ENCODE results near the gene HIPK1.

Gene HIPK1

DNA sequence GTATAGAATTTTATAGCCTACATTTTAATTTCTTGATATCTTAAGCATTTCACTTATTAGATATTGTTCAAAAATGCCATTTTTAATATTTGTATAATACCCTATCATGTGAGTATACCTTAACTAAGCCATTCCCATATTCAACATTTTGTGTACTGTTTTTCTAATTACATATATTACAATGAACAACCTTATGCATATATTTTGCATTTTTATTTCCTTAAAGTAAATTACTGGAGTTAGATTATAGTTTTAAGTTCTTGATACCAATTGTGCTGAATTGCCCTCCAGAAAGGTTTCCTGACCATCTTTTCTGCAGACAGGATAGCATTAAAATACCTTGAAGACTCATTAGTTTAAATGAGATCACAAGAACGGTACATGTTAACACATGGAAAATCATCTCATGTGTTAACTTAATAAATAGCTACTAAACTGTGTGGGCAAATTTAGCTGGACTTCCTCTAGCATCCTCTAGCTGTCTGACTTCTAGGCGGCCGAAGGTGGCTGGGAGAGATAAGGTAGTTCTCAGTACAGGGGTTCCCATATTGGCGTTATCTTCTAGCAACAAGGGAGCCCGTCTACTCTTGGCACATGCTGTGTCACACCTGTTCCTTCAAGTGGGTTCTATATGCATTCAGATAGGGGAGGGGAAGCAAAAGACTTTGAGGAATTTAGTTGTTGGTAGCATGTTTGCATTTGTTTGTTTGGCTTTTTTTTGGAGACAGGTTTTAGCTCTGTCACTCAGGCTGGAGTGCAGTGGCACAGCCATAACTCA is 15.0 kb upstream of the HIPK1 start:
- DNase-seq, result no peak

GRCh38 chr1:113916974-113917373 is 12.2 kb upstream of the HIPK1 start:
- no peak for DNase-seq

DNA sequence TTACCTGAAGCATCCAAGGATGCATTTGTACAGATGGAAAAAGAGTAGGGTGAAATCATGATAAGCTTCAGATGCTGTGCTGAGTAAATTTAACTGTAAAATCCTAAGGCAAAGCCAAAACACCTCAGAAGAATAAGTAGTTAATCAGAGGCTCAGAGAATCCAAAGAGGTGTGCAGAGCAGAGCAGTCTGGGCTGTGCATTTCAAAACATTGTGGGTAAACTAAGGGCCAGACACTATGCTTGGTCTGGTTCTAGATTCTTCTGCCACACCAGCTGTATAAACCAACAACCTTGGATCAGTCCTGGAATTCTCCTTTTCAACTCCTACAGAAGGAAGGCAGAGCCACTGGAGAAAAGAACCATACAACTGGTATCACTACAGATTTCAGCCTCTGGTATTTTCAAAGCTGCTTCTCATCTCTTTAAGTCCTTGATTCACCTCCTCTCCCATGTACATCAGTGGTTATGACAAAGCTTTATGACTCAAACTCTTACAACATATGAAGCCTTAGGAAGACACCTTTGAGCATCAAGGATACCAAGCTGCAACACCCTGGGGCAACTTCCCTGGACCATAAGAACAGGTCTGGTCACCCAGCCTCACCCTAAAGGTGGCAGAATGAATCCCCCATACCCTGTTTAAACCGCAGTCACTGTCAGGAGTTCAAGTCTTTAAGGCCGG is 11.6 kb upstream of the HIPK1 start:
- no peak for DNase-seq

DNA sequence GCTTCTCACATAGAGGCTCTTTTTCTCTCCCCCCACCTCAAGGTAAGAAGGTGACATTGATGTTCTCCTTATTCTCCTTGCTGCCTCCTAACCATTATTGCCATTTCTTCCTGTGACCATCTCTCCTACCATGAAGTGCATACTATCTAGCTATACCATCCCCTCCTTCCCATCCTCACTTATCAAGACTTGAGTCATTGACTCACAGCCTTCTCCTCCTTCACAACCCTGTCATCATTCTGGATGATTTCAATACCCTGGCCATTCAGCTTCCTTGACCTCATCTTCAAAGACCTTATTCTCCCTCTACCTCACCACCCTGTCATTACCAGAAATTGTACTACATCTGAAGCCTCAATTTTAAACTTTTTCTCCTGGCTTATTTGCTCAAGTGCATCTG is 10.9 kb upstream of the HIPK1 start:
- no peak for DNase-seq

DNA sequence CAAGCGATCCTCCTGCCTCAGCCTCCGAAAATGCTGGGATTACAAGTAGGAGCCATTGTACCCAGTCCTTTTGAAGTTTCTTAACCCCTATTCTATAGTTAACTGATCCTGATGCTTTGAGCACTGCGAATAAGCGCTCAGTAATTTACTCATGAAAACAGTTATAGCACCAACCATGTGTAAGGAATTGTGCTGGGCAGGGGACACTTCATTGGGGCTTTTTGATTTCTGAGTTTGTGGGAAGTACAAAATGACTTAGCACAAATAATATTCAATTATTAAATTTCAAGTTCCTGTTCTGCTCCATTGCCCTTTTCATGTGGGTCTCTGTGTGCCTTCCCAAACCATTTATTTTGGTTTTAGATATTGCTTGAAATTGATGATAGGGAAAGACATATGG is 6.2 kb upstream of the HIPK1 start:
- no peak for DNase-seq

GRCh38 chr1:113924473-113924872 is 4.7 kb upstream of the HIPK1 start:
- DNase-seq, result no peak

- peak; percentile 48 for DNase-seq
Measured at GRCh38 chr1:113928187-113928930, 765 bp upstream of the HIPK1 start.

DNA sequence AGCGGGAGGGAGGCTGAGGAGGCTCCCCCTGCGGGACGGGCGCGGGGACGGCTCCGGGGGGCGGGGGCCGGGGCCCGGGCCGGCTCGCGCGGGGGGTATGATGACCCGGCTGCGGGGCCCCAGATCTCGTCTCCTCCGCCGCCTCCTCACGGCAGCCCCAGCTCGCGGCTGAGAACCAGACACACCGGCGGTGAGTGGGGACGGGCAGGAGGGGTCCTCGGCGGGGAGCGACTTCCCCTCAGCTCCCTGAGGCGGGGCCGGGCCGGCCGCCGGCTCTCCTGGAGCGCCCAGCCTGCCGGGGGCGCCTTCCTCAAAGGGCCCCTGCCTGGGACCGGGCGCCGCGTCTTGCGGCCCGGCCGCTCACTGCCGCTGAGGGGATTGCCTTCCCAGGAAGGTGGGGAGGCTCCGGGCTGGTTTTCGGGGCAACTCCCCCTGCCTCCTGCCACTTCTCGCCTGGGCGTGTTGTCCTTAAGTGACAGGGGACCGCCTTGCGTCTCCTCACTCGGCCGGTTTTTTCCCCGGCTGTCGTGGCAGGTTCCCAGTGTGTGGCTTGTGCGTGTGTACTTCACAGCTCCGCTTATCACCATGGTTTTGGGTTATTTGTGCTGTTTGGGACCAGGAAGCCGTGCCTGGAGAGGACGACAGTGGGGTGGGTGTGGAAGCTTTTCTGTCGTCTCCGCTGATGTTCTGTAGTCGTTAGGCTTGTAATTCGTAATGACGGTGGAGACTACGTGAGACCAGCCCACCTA is 800 bp downstream of the HIPK1 start:
- DNase-seq, result peak; percentile 46

DNA sequence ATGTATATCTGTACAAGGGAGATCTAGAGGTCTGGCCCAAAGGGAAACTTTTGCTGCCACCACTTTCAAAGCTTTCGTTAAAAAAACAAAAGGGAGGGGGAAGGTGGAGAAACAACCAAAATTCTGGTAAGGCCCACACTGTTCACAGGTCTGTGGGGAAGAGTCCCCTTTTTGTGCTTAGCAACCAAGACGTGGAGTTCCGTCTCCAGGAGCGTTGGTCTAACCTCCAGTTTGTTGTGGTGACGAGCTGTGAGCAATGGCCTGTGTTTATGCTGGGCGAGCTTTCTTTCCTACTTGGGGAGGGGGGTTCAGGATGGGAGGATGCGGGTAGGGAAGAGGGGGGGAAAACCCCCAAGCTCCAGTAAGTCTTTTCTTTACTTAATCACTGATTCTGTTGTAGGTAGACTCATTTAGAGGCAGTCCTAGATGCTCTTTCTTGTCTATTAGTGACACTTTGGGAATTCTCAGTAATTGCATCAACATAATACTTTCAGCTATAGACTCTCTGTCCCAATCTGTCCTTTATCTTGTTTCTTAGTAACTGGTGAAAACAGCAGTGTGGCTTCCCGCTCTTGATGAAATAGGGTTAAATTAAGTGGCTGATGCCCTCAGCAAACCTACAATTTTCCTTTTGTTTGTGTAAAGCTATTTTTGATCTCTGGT is 1.5 kb downstream of the HIPK1 start:
- no peak for DNase-seq

DNA sequence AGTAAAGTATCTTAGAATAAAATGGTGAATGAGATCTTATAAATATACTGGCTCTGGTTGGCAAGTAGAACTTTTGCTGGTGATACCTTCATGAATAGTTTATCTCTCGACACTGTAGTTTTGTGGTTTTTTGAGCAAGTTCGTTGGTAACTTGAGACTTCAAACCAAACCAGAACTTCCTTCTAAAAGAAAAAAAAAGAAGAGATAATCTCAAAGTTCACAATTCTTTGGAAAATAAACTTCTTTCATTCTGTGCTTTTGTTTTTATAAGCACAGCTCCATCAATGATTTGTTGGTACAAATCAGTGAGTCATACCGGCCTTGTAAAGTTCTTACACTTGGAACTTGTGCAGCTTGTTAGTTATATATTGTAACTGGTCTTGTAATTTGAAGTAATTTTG is 2.3 kb downstream of the HIPK1 start:
- no peak for DNase-seq

- DNase-seq, result no peak
Measured at GRCh38 chr1:113934006-113934405, 4.9 kb downstream of the HIPK1 start.

DNA sequence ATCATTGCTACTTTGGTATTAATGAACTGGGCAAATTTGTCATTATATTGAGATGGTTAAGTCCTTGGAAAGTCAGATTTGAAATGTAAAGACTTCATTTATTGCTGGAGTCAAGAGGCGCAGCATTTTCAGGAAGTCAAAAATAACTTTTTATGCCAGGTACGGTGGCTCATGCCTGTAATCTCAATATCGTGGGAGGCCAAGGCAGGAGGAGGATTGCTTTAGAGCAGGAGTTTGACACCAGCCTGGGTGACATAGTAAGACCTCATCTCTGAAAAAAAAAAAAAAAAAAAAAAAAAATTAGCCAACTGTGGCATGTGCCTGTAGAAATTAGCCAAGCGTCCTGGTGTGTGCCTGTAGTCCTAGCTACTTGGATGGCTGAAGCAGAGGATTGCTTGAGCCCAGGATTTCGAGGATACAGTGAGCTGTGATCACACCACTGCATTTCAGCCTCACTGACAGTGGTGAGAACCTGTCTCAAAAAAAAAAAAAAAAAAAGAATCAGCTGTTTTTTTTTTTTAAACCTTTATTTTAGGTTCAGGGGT is 5.5 kb downstream of the HIPK1 start:
- DNase-seq, result no peak

- DNase-seq, result no peak
Measured at GRCh38 chr1:113935176-113935575, 6.1 kb downstream of the HIPK1 start.

GRCh38 chr1:113935970-113936369 is 6.8 kb downstream of the HIPK1 start:
- DNase-seq, result no peak

- DNase-seq, result no peak
Measured at GRCh38 chr1:113937146-113937545, 8.0 kb downstream of the HIPK1 start.

DNA sequence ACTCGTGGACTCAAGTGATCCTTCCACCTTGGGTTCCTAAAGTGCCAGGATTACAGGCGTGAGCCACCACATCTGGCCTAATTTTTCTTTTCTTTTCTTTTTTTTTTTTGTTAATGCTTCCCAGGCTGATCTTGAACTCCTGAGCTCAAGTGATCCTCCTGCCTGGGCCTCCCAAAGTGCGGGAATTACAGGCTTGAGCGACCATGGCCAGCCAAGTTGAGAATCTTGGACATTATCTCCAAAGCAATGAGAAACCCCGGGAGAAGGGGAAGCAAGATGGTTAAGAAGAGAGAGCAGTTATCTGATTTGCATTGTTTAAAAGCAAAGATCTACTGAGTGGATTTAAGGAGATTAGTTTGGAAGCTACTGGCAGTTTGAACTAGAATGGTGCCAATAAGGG is 9.1 kb downstream of the HIPK1 start:
- DNase-seq, result no peak

DNA sequence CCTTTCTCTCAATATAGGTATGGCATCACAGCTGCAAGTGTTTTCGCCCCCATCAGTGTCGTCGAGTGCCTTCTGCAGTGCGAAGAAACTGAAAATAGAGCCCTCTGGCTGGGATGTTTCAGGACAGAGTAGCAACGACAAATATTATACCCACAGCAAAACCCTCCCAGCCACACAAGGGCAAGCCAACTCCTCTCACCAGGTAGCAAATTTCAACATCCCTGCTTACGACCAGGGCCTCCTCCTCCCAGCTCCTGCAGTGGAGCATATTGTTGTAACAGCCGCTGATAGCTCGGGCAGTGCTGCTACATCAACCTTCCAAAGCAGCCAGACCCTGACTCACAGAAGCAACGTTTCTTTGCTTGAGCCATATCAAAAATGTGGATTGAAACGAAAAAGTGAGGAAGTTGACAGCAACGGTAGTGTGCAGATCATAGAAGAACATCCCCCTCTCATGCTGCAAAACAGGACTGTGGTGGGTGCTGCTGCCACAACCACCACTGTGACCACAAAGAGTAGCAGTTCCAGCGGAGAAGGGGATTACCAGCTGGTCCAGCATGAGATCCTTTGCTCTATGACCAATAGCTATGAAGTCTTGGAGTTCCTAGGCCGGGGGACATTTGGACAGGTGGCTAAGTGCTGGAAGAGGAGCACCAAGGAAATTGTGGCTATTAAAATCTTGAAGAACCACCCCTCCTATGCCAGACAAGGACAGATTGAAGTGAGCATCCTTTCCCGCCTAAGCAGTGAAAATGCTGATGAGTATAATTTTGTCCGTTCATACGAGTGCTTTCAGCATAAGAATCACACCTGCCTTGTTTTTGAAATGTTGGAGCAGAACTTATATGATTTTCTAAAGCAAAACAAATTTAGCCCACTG is 11.5 kb downstream of the HIPK1 start:
- DNase-seq, result no peak

GRCh38 chr1:113941245-113941559 is 12.1 kb downstream of the HIPK1 start:
- DNase-seq, result no peak

DNA sequence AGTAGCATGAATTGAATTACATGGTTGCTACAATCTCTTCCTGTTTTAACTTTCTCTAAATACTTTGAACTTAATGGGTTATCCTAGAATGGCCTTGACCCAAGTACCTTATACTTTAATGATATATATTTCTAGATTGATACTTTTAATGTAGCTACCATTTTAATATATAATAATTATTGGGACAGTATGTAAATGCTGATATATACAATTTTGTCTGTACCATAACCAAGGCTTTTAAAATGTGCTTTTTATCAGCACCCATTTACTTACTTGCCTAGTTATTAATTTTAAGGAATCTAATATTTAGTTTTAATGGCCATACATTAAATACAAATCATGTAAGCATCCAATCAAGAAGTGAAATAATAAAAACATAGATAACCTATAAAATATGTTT is 13.4 kb downstream of the HIPK1 start:
- DNase-seq, result no peak

DNA sequence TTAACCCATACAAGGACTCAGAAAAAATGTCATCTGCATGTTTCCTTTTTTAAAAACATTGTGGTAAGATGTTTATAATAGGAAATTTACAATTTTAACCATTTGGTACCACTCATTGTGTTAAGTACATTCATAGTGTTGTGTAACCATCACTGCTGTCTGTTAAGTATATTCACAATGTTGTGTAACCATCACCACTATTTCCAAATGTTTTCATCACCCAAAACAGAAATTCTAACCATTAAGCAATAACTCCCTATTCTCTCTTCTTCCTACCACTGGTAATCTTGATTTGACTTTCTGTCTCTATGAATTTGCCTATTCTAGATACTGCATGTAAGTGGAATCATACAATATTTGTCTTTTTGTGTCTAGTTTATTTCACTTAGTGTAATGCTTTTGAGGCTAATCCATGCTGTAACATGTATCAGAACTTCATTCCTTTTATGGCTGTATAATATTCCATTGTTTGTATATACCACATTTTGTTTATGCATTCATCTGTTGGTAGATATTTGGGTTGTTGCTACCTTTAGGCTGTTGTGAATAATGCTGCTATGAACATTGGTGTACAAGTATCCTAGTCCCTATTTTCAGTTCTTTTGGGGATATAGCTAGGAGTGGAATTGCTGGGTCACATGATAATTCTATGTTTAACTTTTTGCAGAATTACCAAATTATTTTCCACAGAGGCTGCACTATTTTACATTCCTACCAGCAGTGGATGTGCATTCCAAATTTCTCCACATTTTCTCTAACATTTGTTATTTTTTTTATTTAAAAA is 14.1 kb downstream of the HIPK1 start:
- no peak for DNase-seq

GRCh38 chr1:113945329-113945728 is 16.2 kb downstream of the HIPK1 start:
- no peak for DNase-seq
